ENCODE data around the gene UBR4.

DNA sequence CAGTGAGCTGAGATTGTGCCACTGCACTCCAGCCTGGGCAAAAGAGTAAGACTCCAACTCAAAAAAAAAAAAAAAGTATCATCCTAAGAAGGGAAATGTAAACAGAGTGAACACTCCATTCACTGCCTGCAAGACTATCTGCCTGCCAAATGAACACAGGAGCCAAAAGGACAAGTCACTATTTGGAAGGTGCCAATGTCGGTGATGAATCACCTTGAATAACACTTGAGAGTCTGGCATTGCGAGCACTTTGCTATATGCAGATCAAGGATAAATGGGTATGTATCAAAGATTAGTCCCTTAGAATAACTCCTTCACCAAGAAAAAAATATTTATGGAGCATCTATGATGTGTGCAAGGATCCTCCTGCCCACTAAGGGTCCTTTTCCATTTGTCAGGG is 6.6 kb downstream of the UBR4 start:
- TF ChIP-seq, protein P1, sequence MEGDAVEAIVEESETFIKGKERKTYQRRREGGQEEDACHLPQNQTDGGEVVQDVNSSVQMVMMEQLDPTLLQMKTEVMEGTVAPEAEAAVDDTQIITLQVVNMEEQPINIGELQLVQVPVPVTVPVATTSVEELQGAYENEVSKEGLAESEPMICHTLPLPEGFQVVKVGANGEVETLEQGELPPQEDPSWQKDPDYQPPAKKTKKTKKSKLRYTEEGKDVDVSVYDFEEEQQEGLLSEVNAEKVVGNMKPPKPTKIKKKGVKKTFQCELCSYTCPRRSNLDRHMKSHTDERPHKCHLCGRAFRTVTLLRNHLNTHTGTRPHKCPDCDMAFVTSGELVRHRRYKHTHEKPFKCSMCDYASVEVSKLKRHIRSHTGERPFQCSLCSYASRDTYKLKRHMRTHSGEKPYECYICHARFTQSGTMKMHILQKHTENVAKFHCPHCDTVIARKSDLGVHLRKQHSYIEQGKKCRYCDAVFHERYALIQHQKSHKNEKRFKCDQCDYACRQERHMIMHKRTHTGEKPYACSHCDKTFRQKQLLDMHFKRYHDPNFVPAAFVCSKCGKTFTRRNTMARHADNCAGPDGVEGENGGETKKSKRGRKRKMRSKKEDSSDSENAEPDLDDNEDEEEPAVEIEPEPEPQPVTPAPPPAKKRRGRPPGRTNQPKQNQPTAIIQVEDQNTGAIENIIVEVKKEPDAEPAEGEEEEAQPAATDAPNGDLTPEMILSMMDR (IDR thresholded peaks at IDR 0.05): no peak
- TF ChIP-seq POLR2AphosphoS5 (IDR thresholded peaks at IDR 0.05; ENCODE audit: low read depth, low read length) (no peak), SIN3A (IDR thresholded peaks at IDR 0.05; ENCODE audit: borderline replicate concordance, insufficient read depth, low read depth, low read length) (no peak), TCF7L2 (IDR thresholded peaks at IDR 0.05; ENCODE audit: low read depth, low read length) (no peak)
- TF ChIP-seq, protein P2, sequence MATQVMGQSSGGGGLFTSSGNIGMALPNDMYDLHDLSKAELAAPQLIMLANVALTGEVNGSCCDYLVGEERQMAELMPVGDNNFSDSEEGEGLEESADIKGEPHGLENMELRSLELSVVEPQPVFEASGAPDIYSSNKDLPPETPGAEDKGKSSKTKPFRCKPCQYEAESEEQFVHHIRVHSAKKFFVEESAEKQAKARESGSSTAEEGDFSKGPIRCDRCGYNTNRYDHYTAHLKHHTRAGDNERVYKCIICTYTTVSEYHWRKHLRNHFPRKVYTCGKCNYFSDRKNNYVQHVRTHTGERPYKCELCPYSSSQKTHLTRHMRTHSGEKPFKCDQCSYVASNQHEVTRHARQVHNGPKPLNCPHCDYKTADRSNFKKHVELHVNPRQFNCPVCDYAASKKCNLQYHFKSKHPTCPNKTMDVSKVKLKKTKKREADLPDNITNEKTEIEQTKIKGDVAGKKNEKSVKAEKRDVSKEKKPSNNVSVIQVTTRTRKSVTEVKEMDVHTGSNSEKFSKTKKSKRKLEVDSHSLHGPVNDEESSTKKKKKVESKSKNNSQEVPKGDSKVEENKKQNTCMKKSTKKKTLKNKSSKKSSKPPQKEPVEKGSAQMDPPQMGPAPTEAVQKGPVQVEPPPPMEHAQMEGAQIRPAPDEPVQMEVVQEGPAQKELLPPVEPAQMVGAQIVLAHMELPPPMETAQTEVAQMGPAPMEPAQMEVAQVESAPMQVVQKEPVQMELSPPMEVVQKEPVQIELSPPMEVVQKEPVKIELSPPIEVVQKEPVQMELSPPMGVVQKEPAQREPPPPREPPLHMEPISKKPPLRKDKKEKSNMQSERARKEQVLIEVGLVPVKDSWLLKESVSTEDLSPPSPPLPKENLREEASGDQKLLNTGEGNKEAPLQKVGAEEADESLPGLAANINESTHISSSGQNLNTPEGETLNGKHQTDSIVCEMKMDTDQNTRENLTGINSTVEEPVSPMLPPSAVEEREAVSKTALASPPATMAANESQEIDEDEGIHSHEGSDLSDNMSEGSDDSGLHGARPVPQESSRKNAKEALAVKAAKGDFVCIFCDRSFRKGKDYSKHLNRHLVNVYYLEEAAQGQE (IDR thresholded peaks at IDR 0.05; ENCODE audit: insufficient read depth in 1 of 2, low read depth in 2 of 2, low read length in 1 of 2): no peak

Data from Panc1 (cell line).